Measurements from ENCODE around the gene CLTB. TPM values are rescaled to one million over a fixed set of nuclear protein-coding genes. Genes with fewer than 3 reads are reported as not detected.

CLTB gene
- total and polyA plus RNA-seq, 8 donors, result 41.0 to 128 (median 51.9) TPM

GRCh38 chr5:176361437-176362232 is 54.7 kb downstream of the CLTB start, which contains the start of gene KIAA1191:
Gene KIAA1191, minus strand, starts transcription at chr5:176361764. Its CDS starts 2,256 bp downstream, at chr5:176359508.
- Histone ChIP-seq H3K4me3 (peak within 1 kb of the TSS; percentile 75 to 89), H3K9me3 (no peaks in the 10 kb centered on the region), H3K27me3 (peaks cover 0 to 27% of the 10 kb centered on the region in 2 donors), H3K27ac (peak within 1 kb of the TSS; percentile 49 to 62), H3K36me3 (peaks cover 0 to 21% of the 10 kb centered on the region in 2 donors), H3K4me1 (peaks cover 7 to 44% of the 10 kb centered on the region in 2 donors)
- intact Hi-C loops (cut with DNase I), result no loop called here
- no peak for TF ChIP-seq CTCF (IDR thresholded peaks at IDR 0.05)
- peak; percentile 99 for ATAC-seq
- peak; percentile 85 to 99 (median 96) for DNase-seq

GRCh38 chr5:176360894-176361436 is 55.4 kb downstream of the CLTB start:
- H3K27ac ChIP-seq, result peak overlapping the region; percentile 49 to 62
- intact Hi-C loops (cut with DNase I), result no loop called here
- peaks cover 0 to 28% of the 10 kb centered on the region in 2 donors for H3K36me3 ChIP-seq
- peak in 2 of 4 donors; percentile 13 to 44 for DNase-seq
- H3K9me3 ChIP-seq, result no peaks in the 10 kb centered on the region
- ATAC-seq, result peak; percentile 30
- peaks cover 0 to 21% of the 10 kb centered on the region in 2 donors for H3K27me3 ChIP-seq
- TF ChIP-seq CTCF (IDR thresholded peaks at IDR 0.05), result no peak
- H3K4me3 ChIP-seq, result peak overlapping the region; percentile 75 to 89
- H3K4me1 ChIP-seq, result peaks cover 7 to 38% of the 10 kb centered on the region in 2 donors

GRCh38 chr5:176359658-176360057 is 56.7 kb downstream of the CLTB start:
- Histone ChIP-seq H3K4me3 (no peak overlapping the region), H3K27ac (no peak overlapping the region), H3K4me1 (peaks cover 7 to 28% of the 10 kb centered on the region in 2 donors), H3K9me3 (no peaks in the 10 kb centered on the region), H3K27me3 (peaks cover 0 to 8% of the 10 kb centered on the region in 2 donors), H3K36me3 (peaks cover 0 to 41% of the 10 kb centered on the region in 2 donors)
- TF ChIP-seq CTCF (IDR thresholded peaks at IDR 0.05), result no peak
- ATAC-seq, result no peak
- intact Hi-C loops (cut with DNase I), result no loop called here
- DNase-seq, result peak in 1 of 4 donors; percentile 15

- H3K27ac ChIP-seq, result no peak overlapping the region
- H3K36me3 ChIP-seq, result peaks cover 0 to 76% of the 10 kb centered on the region in 2 donors
- no peak overlapping the region for H3K4me3 ChIP-seq
- ATAC-seq, result no peak
- intact Hi-C loops (cut with DNase I), result no loop called here
- H3K4me1 ChIP-seq, result peaks cover 7 to 20% of the 10 kb centered on the region in 2 donors
- no peaks in the 10 kb centered on the region for H3K27me3 ChIP-seq
- no peak for TF ChIP-seq CTCF (IDR thresholded peaks at IDR 0.05)
- no peak for DNase-seq
- no peaks in the 10 kb centered on the region for H3K9me3 ChIP-seq
These were observed 60.2 kb downstream of the CLTB start for GRCh38 chr5:176356179-176356566.
